GM19328 (cell line): ENCODE results near the gene SCUBE3.

Experiments used
- ATAC-seq: cut with Tn5 transposase; IDR thresholded peaks from one replicate; pipeline ENCODE4 v1.9.1; 2021; ENCODE audit warnings: mild to moderate bottlenecking, moderate library complexity; ENCODE audit not compliant: unreplicated experiment

Gene SCUBE3

GRCh38 chr6:35181308-35181932, 32.3 kb upstream of the SCUBE3 start:
- no peak for ATAC-seq

- no peak for ATAC-seq
These were observed 31.7 kb upstream of the SCUBE3 start for GRCh38 chr6:35181933-35182612.

GRCh38 chr6:35183281-35183680, 30.5 kb upstream of the SCUBE3 start:
- no peak for ATAC-seq

GRCh38 chr6:35183935-35184334, 29.8 kb upstream of the SCUBE3 start:
- no peak for ATAC-seq

- ATAC-seq = no peak
These were observed 29.0 kb upstream of the SCUBE3 start for GRCh38 chr6:35184580-35185301.

GRCh38 chr6:35185302-35185681, 28.5 kb upstream of the SCUBE3 start:
- ATAC-seq = no peak

- ATAC-seq = no peak
These were observed 27.8 kb upstream of the SCUBE3 start for GRCh38 chr6:35185971-35186370.

GRCh38 chr6:35186571-35186970, 27.2 kb upstream of the SCUBE3 start:
- no peak for ATAC-seq

- no peak for ATAC-seq
These were observed 24.9 kb upstream of the SCUBE3 start for GRCh38 chr6:35188886-35189285.

- no peak for ATAC-seq
These were observed 23.4 kb upstream of the SCUBE3 start for GRCh38 chr6:35190306-35190705.

- ATAC-seq = no peak
These were observed 21.9 kb upstream of the SCUBE3 start for GRCh38 chr6:35191889-35192288.

GRCh38 chr6:35192301-35192860, 21.4 kb upstream of the SCUBE3 start:
- no peak for ATAC-seq

- no peak for ATAC-seq
These were observed 19.4 kb upstream of the SCUBE3 start for GRCh38 chr6:35194390-35194789.

- ATAC-seq = no peak
These were observed 18.5 kb upstream of the SCUBE3 start for GRCh38 chr6:35195120-35195780.

- ATAC-seq = no peak
These were observed 16.6 kb upstream of the SCUBE3 start for GRCh38 chr6:35197196-35197595.

- ATAC-seq = no peak
These were observed 13.9 kb upstream of the SCUBE3 start for GRCh38 chr6:35199866-35200265.

- ATAC-seq = no peak
These were observed 11.7 kb upstream of the SCUBE3 start for GRCh38 chr6:35202066-35202546.

GRCh38 chr6:35203152-35203670, 10.5 kb upstream of the SCUBE3 start:
- ATAC-seq = no peak

GRCh38 chr6:35203680-35204079, 10.1 kb upstream of the SCUBE3 start:
- ATAC-seq = no peak

- ATAC-seq = no peak
These were observed 7.4 kb upstream of the SCUBE3 start for GRCh38 chr6:35206346-35206745.

- ATAC-seq = no peak
These were observed 5.3 kb upstream of the SCUBE3 start for GRCh38 chr6:35208419-35208818.
